CD4-positive, alpha-beta T cell (primary cell): ENCODE data around the gene CST11. TPM values are rescaled to one million over a fixed set of nuclear protein-coding genes. Genes with fewer than 3 reads are reported as not detected.

Experiments used
- ATAC-seq: fragments of 200-7000 bp; cut with Tn5 transposase; one replicate; pipeline ENCODE4 v1.10.0; 2022; ENCODE audit warnings: mild to moderate bottlenecking; ENCODE audit not compliant: poor library complexity
- CTCF ChIA-PET: fragments of 350-600 bp; sonication (Branson Sonifier 250); formaldehyde crosslinking; loops from one replicate; lab custom pipeline; 2021; ENCODE audit warnings: antibody characterized with exemption, inconsistent platforms; lab: Charles Lee
- POLR2A ChIA-PET: fragments of 350-600 bp; sonication (Branson Sonifier 250); formaldehyde crosslinking; loops from one replicate; lab custom pipeline; 2021; ENCODE audit warnings: antibody characterized with exemption, inconsistent platforms; lab: Charles Lee
- DNase-seq, 14 experiments: peaks; one replicate each; pipeline ENCODE4 v3.0.0-alpha.2; 2013 to 2020; ENCODE audit warnings: mixed read lengths in 2 of 14
- H3K27ac ChIP-seq, 2 donors: one replicate each; pipeline versions ENCODE4 v1.5.1 to v1.7.0; 2013; ENCODE audit warnings: low read length in 2 of 2, low read depth in 1 of 2, mild to moderate bottlenecking in 1 of 2
- H3K27me3 ChIP-seq, 2 experiments: 1 replicate in 1 of 2; 2 replicates in 1 of 2; pipeline versions ENCODE4 v1.6.1 to v1.7.0; 2013; ENCODE audit warnings: low read length in 2 of 2, control low read depth in 1 of 2, mild to moderate bottlenecking in 1 of 2, moderate library complexity in 1 of 2; ENCODE audit not compliant: insufficient read depth in 2 of 2, control insufficient read depth in 1 of 2
- H3K36me3 ChIP-seq: one replicate; pipeline ENCODE4 v1.6.1; 2013; ENCODE audit warnings: low read length, control low read depth; ENCODE audit not compliant: insufficient read depth
- H3K4me1 ChIP-seq: one replicate; pipeline ENCODE4 v1.6.1; 2013; ENCODE audit warnings: low read length, control low read depth; ENCODE audit not compliant: insufficient read depth
- H3K4me3 ChIP-seq: one replicate; pipeline ENCODE4 v1.5.1; 2013; ENCODE audit warnings: mild to moderate bottlenecking, low read length, moderate library complexity
- H3K9me3 ChIP-seq, 2 experiments: 1 replicate in 1 of 2; 2 replicates in 1 of 2; pipeline versions ENCODE4 v1.6.1 to v1.7.0; 2013; ENCODE audit warnings: low read length in 2 of 2, mild to moderate bottlenecking in 2 of 2, control low read depth in 1 of 2, moderate library complexity in 1 of 2; ENCODE audit not compliant: control insufficient read depth in 1 of 2, insufficient read depth in 1 of 2
- H3K27ac Mint-ChIP-seq: one replicate; pipeline ENCODE4 v1.8.0; 2020; ENCODE audit warnings: mixed read lengths
- H3K27me3 Mint-ChIP-seq: one replicate; pipeline ENCODE4 v1.8.0; 2021; ENCODE audit warnings: mixed read lengths
- H3K36me3 Mint-ChIP-seq: one replicate; pipeline ENCODE4 v1.8.0; 2021; ENCODE audit warnings: low read depth, mixed read lengths
- H3K4me1 Mint-ChIP-seq: one replicate; pipeline ENCODE4 v1.8.0; 2021; ENCODE audit warnings: low read depth, mixed read lengths
- H3K4me3 Mint-ChIP-seq: one replicate; pipeline ENCODE4 v1.8.0; 2020; ENCODE audit warnings: mild to moderate bottlenecking, mixed read lengths
- H3K9me3 Mint-ChIP-seq: one replicate; pipeline ENCODE4 v1.8.0; 2020; ENCODE audit warnings: mixed read lengths
- CTCF ChIP-seq: fragments of 200-600 bp; IDR thresholded peaks from one replicate; pipeline ENCODE4 v1.8.0; 2022; ENCODE audit warnings: antibody characterized with exemption, mild to moderate bottlenecking
- intact Hi-C, 2 experiments: fragments of 100-400 bp; cut with DNase I in 1 of 2; cut with micrococcal nuclease in 1 of 2; formaldehyde crosslinking; loops; one replicate each; pipeline versions ENCODE4 v1.15.1 to v1.9.0; 2023 to 2025; cut with DNase I, micrococcal nuclease
- polyA plus RNA-seq, 2 donors: library from polyadenylated mRNA; unstranded; fragments of 120-200 nt; gene quantifications; one replicate each; pipeline ENCODE4 v1.2.1, GENCODE V29; 2013
- total RNA-seq, 174 experiments: library from RNA in 2 of 174; stranded (reverse) in 2 of 174; gene quantifications; one replicate each; pipeline ENCODE4 v1.2.3 and lab custom pipeline; 2021 to 2026

The CST11 gene
- total RNA-seq (not detected), total RNA-seq (lab: John Stamatoyannopoulos, UW) (0 reads per million in 172 experiments)
- not detected for polyA plus RNA-seq (2013, experiment 1 of 2)
- polyA plus RNA-seq (2013, experiment 2 of 2): not detected

DNA sequence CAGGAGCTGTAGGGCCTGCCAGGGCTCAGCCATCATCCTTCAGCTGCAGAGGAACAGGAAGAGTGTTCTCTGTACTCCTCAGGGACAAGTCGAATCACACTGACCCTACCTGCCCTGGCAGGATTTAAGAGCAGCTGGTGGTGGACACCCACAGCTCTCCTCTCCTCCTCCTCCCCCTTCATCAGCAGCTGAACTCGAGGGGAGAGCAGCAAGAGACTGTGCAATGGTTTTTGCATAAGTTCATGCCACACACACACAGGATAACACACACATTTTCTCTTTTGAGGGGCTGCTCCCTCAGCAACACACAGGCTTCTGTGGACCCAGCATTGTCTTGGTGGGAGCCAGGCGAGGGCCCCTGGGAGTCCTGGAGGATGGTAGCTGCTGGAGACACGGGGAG lies at the start of gene CST11:
TSS of gene CST11 (minus strand) at position 101 of the 400 bp plus-strand sequence. CDS start at position 36, 65 bp downstream.
- TF ChIP-seq CTCF: no peak
- no peak within 1 kb of the TSS for H3K4me3 ChIP-seq
- Mint-ChIP-seq H3K27me3 (no peaks in the 10 kb centered on the region), H3K4me1 (peaks cover 14% of the 10 kb centered on the region), H3K36me3 (no peaks in the 10 kb centered on the region), H3K4me3 (no peak within 1 kb of the TSS), H3K27ac (no peak within 1 kb of the TSS), H3K9me3 (no peaks in the 10 kb centered on the region)
- no peak within 1 kb of the TSS for H3K27ac ChIP-seq
- intact Hi-C loops: no loop called here
- DNase-seq (no peak), ATAC-seq (no peak)
- POLR2A ChIA-PET: no interaction called here
- H3K36me3 ChIP-seq: no peaks in the 10 kb centered on the region
- CTCF ChIA-PET: no interaction called here
- peaks cover 0 to 3% of the 10 kb centered on the region in 2 experiments for H3K9me3 ChIP-seq
- peaks cover 13% of the 10 kb centered on the region for H3K4me1 ChIP-seq
- no peaks in the 10 kb centered on the region for H3K27me3 ChIP-seq

GRCh38 chr20:23501926-23502325 lies 49.2 kb upstream of the CST11 start:
- ATAC-seq: no peak

GRCh38 chr20:23497536-23497935 lies 44.9 kb upstream of the CST11 start:
- CTCF ChIA-PET: no interaction called here
- H3K27ac Mint-ChIP-seq: no peak overlapping the region
- no peak for ATAC-seq
- intact Hi-C loops: loop anchor here in 1 of 2 experiments (10.0 kb wide), 1 partner anchor 57 kb away; no protein-coding TSS in a partner anchor
- H3K4me3 Mint-ChIP-seq: no peak overlapping the region
- peaks cover 0 to 4% of the 10 kb centered on the region in 2 experiments for H3K27me3 ChIP-seq
- H3K36me3 ChIP-seq: no peaks in the 10 kb centered on the region
- H3K9me3 Mint-ChIP-seq: no peaks in the 10 kb centered on the region
- no peaks in the 10 kb centered on the region for H3K9me3 ChIP-seq
- no peaks in the 10 kb centered on the region for H3K4me1 ChIP-seq
- POLR2A ChIA-PET: no interaction called here
- no peak overlapping the region for H3K27ac ChIP-seq
- H3K36me3 Mint-ChIP-seq: no peaks in the 10 kb centered on the region
- H3K4me3 ChIP-seq: no peak overlapping the region
- TF ChIP-seq CTCF: no peak
- no peaks in the 10 kb centered on the region for H3K4me1 Mint-ChIP-seq
- no peak for DNase-seq
- H3K27me3 Mint-ChIP-seq: peaks cover 4% of the 10 kb centered on the region

More at GRCh38 chr20:23501926-23502325, 49.2 kb upstream of the CST11 start:
- no peak for TF ChIP-seq CTCF
- peaks cover 0 to 4% of the 10 kb centered on the region in 2 experiments for H3K27me3 ChIP-seq
- no peak overlapping the region for H3K27ac ChIP-seq
- H3K4me1 Mint-ChIP-seq: no peaks in the 10 kb centered on the region
- no peaks in the 10 kb centered on the region for H3K9me3 ChIP-seq
- H3K9me3 Mint-ChIP-seq: no peaks in the 10 kb centered on the region
- no peak overlapping the region for H3K4me3 ChIP-seq
- H3K4me1 ChIP-seq: no peaks in the 10 kb centered on the region
- H3K36me3 Mint-ChIP-seq: no peaks in the 10 kb centered on the region
- H3K27ac Mint-ChIP-seq: no peak overlapping the region
- peaks cover 9% of the 10 kb centered on the region for H3K27me3 Mint-ChIP-seq
- POLR2A ChIA-PET: no interaction called here
- no peak for DNase-seq
- intact Hi-C loops: no loop called here
- no peak overlapping the region for H3K4me3 Mint-ChIP-seq
- no peaks in the 10 kb centered on the region for H3K36me3 ChIP-seq
- CTCF ChIA-PET: no interaction called here
